Measurements from ENCODE around the gene PYHIN1. TPM values are rescaled to one million over a fixed set of nuclear protein-coding genes. Genes with fewer than 3 reads are reported as not detected.

PYHIN1 gene
- total and polyA plus RNA-seq, 2 of the 4 experiments (the other 2 are of a cell fraction): not detected

DNA sequence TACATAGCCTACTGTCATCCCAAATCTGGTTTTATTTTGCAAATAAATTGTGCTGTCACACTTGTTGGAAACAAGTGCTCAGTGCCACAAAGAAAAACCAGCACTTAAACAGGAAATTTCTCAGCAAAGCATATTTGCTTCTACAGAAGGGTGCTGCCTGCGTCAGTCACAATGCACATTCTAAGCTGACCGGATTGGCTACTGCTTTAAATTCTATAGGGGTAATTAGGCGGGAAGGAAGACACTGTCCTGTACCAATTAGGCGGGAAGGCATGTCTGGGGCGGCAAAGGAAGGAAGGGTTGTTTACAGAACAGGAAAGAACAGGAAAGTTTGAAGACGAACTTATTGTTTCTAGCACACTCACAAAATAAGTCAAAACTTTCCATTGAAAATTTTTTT, 81.1 kb downstream of the PYHIN1 start:
- peaks cover 13% of the 10 kb centered on the region for H3K4me1 ChIP-seq (ENCODE audit: control insufficient read depth, insufficient read depth, low read length)
- peak overlapping the region; percentile 6; the same call in 1 of the 2 replicates for H3K4me3 ChIP-seq (ENCODE audit: insufficient read depth, low read depth, low read length)
- in situ Hi-C loops (cut with MboI; ENCODE audit: low sequenced_read_pairs) (no loop called here), dilution Hi-C loops (cut with HindIII; ENCODE audit: low sequenced_read_pairs, unreplicated experiment) (no loop called here), intact Hi-C loops (cut with micrococcal nuclease) (no loop called here)
- peak overlapping the region; percentile 76 for H3K4me2 ChIP-seq (ENCODE audit: low read depth, low read length)
- no peak overlapping the region for H4K91ac ChIP-seq (ENCODE audit: insufficient read depth, low read depth, low read length)
- peaks cover 16% of the 10 kb centered on the region for H3K36me3 ChIP-seq (ENCODE audit: control insufficient read depth, insufficient read depth, low read length)
- H3K4ac ChIP-seq (ENCODE audit: low read depth, low read length): 0 out of 2 replicates have a peak overlapping the region, but pooled peaks have one; percentile 6
- no peak overlapping the region for H2AFZ ChIP-seq (replicated peaks; ENCODE audit: low read length, poor library complexity)
- peaks cover 3 to 31% of the 10 kb centered on the region in 2 experiments for H3K79me1 ChIP-seq (ENCODE audit: low read depth in 1 of 2, low read length in 2 of 2)
- H3K9me3 ChIP-seq (ENCODE audit: control insufficient read depth, insufficient read depth, low read length): no peaks in the 10 kb centered on the region
- DNase-seq (peak; percentile 24), ATAC-seq (ENCODE audit: low read depth) (no peak)
- no peaks in the 10 kb centered on the region for H4K20me1 ChIP-seq (ENCODE audit: insufficient read depth, low read length)
- H2BK120ac ChIP-seq (ENCODE audit: low read depth, low read length): no peak overlapping the region
- ChIA-PET POLR2A (ENCODE audit: unreplicated experiment) (no interaction called here), CTCF (no interaction called here)
- H2BK20ac ChIP-seq (ENCODE audit: low read depth, low read length): no peak overlapping the region
- 0 out of 3 replicates have a peak overlapping the region, but pooled peaks have one; percentile 10 for H2BK15ac ChIP-seq (ENCODE audit: low read depth, low read length)
- no TSS peak for BruUV-seq (replicated peaks)
- H3K23ac ChIP-seq (ENCODE audit: low read depth, low read length): 0 out of 2 replicates have a peak overlapping the region, but pooled peaks have one; percentile 28
- H3K9ac ChIP-seq (ENCODE audit: low read depth, low read length): peak overlapping the region; percentile 52; the same call in 1 of the 2 replicates
- peak overlapping the region in 1 of 2 experiments; percentile 8; a peak in 1 of 4 replicates for H4K8ac ChIP-seq (ENCODE audit: low read depth in 2 of 2, low read length in 2 of 2)
- H4K5ac ChIP-seq (ENCODE audit: low read depth, low read length): 0 out of 2 replicates have a peak overlapping the region, but pooled peaks have one; percentile 4
- no peak overlapping the region for H2AK5ac ChIP-seq (ENCODE audit: low read depth, low read length)
- no peaks in the 10 kb centered on the region for H3K27me3 ChIP-seq (ENCODE audit: control insufficient read depth, insufficient read depth, low read length)
- 0 out of 2 replicates have a peak overlapping the region, but pooled peaks have one; percentile 33 for H3K18ac ChIP-seq (ENCODE audit: low read depth, low read length)
- peaks cover 8% of the 10 kb centered on the region; the same call in 1 of the 2 replicates for H3K9me1 ChIP-seq (ENCODE audit: insufficient read depth, low read length)
- H3K14ac ChIP-seq (replicated peaks; ENCODE audit: low read depth, low read length): peak overlapping the region; percentile 10; the same call in 1 of the 2 replicates
- TF ChIP-seq MXI1 (IDR thresholded peaks at IDR 0.05; ENCODE audit: borderline replicate concordance, low read depth, low read length): no peak
- TF ChIP-seq NFE2L2 (IDR thresholded peaks at IDR 0.05; ENCODE audit: low read depth, low read length): no peak
- TF ChIP-seq CEBPB (IDR thresholded peaks at IDR 0.05; ENCODE audit: low read depth, low read length): no peak
- no peak for TF ChIP-seq RCOR1 (IDR thresholded peaks at IDR 0.05; ENCODE audit: insufficient replicate concordance, low read length)
- TF ChIP-seq SMC3 (IDR thresholded peaks at IDR 0.05; ENCODE audit: low read depth, low read length): no peak
- TF ChIP-seq RFX5 (IDR thresholded peaks at IDR 0.05; ENCODE audit: low read depth, low read length): no peak
- no peak for TF ChIP-seq MAFK (IDR thresholded peaks at IDR 0.05; ENCODE audit: low read depth, low read length)
- TF ChIP-seq POLR2A (IDR thresholded peaks at IDR 0.05; ENCODE audit: low read depth, low read length): no peak
- no peak for TF ChIP-seq MAZ (IDR thresholded peaks at IDR 0.05; ENCODE audit: borderline replicate concordance, low read depth, low read length)
- TF ChIP-seq RAD21 (IDR thresholded peaks at IDR 0.05; ENCODE audit: low read length): no peak
- TF ChIP-seq BHLHE40 (IDR thresholded peaks at IDR 0.05; ENCODE audit: low read depth, low read length): no peak
- no peak for TF ChIP-seq FOS (IDR thresholded peaks at IDR 0.05; ENCODE audit: low read depth, low read length)
- no peak for TF ChIP-seq ELK1 (IDR thresholded peaks at IDR 0.05; ENCODE audit: borderline replicate concordance, low read depth, low read length)
- TF ChIP-seq, protein P1, sequence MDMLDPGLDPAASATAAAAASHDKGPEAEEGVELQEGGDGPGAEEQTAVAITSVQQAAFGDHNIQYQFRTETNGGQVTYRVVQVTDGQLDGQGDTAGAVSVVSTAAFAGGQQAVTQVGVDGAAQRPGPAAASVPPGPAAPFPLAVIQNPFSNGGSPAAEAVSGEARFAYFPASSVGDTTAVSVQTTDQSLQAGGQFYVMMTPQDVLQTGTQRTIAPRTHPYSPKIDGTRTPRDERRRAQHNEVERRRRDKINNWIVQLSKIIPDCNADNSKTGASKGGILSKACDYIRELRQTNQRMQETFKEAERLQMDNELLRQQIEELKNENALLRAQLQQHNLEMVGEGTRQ (IDR thresholded peaks at IDR 0.05; ENCODE audit: low read depth, low read length): no peak
- no peak for TF ChIP-seq CHD1 (IDR thresholded peaks at IDR 0.05; ENCODE audit: low read depth, low read length)
- TF ChIP-seq, protein P2, sequence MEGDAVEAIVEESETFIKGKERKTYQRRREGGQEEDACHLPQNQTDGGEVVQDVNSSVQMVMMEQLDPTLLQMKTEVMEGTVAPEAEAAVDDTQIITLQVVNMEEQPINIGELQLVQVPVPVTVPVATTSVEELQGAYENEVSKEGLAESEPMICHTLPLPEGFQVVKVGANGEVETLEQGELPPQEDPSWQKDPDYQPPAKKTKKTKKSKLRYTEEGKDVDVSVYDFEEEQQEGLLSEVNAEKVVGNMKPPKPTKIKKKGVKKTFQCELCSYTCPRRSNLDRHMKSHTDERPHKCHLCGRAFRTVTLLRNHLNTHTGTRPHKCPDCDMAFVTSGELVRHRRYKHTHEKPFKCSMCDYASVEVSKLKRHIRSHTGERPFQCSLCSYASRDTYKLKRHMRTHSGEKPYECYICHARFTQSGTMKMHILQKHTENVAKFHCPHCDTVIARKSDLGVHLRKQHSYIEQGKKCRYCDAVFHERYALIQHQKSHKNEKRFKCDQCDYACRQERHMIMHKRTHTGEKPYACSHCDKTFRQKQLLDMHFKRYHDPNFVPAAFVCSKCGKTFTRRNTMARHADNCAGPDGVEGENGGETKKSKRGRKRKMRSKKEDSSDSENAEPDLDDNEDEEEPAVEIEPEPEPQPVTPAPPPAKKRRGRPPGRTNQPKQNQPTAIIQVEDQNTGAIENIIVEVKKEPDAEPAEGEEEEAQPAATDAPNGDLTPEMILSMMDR (conservative IDR thresholded peaks at IDR 0.05; ENCODE audit: low read depth, low read length): no peak
- H3K27ac ChIP-seq (ENCODE audit: insufficient read depth, low read length): peak overlapping the region; percentile 64; the same call in 1 of the 2 replicates
- no peak overlapping the region for H2AK9ac ChIP-seq (replicated peaks; ENCODE audit: low read depth, low read length, poor library complexity)
- WGBS, 2 experiments (ENCODE audit: extremely low coverage in 2 of 2, insufficient read length in 1 of 2): no CpG with 5 or more reads among the region's 6 CpGs
- no peak overlapping the region for H3K56ac ChIP-seq (ENCODE audit: extremely low read depth, insufficient read depth, low read length)
- peak overlapping the region; percentile 6 for H2BK5ac ChIP-seq (ENCODE audit: low read depth, low read length, poor library complexity, severe bottlenecking)
